HG03097 (cell line): ENCODE measurements around the gene UGGT1.

Experiments used
- ATAC-seq: cut with Tn5 transposase; IDR thresholded peaks from one replicate; pipeline ENCODE4 v1.9.1; 2021; ENCODE audit not compliant: unreplicated experiment, low FRiP score

Gene UGGT1

DNA sequence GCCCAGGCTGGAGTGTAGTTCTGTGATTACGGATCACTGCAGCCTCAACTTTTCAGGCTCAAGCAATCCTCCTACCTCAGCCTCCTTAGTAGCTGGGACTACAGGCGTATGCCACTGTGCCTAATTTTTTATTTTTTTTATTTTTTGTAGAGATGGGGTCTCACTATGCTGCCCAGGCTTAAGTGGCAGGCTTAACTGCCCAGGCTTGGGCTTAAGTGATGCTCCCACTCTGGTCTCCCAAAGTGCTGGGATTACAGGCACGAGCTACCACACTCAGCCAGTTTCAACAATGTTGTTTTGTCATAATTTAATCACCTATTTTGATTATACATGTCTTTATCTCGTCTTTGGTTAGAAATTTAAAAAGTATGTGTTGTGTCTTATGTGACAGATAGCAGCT is 18.2 kb downstream of the UGGT1 start:
- ATAC-seq: no peak

DNA sequence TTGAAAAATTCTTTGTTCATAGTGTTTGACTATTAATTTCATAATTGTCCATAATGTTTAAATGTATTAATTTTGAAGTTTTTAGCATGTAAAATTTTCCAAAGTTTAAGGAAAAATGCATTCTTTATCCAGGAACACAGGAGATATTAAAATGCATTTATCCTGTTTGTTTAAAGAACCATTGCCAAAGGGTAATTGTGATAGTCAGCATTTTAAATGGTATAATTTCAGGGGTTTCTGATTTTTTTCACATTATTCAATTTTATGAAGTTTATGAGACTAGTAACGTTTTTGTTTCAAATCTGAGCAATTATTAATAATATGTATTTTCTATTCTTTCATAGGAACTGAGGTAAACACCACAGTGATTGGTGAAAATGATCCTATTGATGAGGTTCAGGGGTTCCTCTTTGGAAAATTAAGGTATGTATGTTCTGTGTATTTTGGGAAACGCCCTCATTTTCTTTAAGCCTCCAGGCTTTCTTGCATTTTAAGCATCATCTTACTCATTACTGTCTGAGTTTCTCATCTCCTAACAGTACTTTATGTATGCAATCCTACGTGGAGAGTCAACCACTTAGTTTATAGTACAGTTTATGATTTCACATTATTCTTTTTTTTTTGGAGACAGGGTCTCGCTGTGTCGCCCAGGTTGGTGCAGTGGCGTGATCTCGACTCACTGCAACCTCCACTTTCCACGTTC is 25.1 kb downstream of the UGGT1 start:
- ATAC-seq: no peak

DNA sequence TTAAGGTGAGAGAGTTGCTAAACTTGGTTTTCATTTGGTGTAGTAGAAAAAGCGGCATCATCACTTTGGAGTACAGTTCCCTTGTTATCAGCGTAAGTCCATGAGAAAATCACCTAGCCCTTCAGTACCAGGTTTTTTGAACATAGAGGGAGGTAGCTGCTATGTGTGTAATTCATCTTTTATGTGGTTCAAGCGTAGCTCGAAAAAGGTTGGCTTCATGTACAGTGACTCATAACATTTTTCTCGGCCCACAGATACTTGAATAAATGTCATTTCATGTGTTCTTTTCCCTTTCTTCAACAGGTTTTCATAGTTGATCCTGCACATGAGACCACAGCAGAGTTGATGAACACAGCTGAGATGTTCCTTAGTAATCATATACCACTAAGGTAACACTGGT is 43.6 kb downstream of the UGGT1 start:
- ATAC-seq: no peak

DNA sequence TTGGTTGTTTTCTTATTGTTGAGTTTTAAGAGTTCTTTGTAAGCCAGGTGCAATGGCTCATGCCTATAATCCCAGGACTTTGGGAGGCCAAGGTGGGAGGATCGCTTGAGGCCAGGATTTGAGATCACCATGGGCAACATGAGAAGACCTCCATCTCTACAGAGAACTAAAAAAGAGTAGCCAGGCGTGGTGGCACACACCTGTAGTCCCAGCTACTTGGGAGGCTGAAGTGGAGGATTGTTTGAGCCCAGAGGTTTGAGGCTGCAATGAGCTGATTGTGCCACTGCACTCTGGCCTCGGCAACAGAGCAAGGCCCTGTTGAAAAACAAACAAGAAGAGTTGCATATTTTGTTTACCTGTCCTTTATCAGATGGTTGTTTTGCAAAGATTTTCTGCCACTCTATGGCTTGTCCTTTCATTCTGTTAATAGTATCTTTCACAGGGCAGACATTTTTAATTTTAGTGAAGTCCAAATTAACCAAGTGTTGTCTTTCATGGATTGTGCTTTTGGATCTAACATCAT is 46.2 kb downstream of the UGGT1 start:
- no peak for ATAC-seq

DNA sequence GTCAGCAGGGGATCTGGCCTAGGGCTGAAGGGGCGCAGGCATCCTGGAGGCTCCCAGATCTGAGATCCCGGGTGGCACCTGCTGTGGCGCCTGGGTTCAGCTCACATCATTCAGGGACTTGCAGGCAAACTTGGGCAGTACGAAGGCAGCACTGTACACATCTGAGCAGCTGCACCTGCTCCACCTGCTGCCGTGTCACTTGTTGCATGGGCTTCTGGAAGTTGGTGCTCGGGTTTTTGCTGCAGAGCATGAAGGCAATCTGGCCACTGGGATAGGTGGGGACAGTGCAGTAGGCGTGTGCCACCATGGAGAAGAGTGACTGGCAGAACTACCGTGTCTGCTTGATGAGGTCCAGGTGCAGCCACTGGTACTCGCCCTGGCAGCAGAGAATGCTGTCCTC is 48.6 kb downstream of the UGGT1 start:
- ATAC-seq: no peak

DNA sequence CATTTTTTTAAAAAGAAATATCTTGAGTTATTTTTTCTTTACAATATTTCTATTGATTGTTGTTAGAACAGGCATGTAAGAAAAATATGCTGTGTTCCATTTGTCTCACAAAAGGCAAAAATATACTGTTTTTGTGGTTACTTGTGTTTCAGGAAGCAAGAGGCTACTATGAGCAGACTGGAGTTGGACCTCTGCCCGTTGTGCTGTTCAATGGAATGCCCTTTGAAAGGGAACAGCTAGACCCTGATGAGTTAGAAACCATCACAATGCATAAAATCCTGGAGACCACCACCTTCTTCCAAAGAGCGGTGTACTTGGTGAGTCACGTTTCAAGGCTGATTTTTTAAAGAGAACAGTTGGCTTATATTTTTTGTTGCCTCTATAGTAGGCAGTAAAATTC is 54.7 kb downstream of the UGGT1 start:
- ATAC-seq: no peak

DNA sequence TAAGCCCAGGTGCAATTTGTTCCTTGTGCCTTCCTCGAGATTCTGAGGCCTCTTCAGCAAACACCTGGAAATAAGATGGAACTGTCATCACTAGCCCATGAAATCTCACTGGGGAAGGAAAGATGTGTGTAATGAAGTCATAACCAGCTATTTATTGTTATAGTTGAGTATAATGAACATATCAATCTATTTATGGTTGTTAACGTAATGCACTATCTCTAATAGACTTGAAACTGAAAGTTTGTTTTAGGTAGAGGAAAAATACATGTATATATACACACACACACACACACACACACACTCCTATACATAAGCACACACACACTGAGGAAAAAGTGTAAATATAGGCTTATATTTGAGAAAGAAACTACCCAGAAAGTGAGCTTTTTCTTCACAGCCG is 62.8 kb downstream of the UGGT1 start:
- ATAC-seq: no peak

DNA sequence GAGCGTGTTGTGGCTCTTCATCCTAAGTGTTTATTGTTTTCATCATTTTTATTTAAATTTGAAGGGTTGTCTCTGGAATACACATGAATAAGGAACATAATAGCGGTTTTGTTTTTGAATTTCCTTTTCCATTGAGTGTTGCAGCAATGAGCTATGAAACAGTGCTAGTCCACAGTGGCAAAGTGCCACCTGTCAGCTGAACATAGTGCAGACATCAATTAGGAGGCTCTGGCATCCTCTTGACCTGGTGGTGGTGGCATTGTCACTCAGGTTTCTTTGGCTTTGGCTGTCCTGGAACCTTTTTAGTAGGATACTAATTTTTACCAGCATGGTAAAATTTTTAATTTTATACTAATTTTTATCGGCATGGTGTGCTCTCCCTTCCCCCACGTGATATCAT is 63.2 kb downstream of the UGGT1 start:
- ATAC-seq: no peak

DNA sequence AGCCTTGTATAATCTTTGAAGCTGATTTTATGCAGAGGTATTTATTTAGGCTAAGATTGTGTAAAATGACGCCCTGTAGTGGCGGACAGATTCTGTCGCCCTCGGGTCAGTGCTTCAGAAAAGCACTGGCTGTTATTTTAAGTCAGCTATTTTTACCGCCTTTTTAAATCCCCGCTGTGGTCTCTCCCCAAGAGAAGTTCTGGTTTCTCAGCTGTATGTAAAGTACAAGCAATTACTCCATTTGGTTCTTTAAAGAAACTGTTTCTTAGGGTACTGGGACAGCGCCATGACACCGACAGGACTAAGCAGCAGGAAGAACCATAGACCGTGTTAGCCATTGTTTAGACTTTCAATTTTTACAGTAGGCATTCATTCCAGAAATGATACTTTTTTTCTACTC is 65.0 kb downstream of the UGGT1 start:
- ATAC-seq: no peak

DNA sequence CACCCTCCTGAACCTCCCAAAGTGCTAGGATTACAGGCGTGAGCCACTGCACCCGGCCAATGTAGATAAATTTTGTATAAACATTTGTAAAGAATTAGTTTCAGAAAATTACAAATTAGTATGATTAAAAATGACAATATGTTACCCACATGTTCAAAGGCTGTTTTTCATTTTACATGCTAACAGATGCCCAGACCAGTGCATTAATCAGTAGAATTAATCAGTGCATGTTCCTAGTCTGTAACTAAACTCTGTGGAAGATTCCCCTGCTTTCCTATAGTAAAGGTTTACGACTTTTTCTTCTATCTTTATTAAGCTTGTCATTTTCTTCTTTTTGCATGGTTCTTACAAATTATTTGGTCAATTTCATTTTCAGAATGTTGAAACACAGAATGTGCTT is 65.8 kb downstream of the UGGT1 start:
- ATAC-seq: no peak

DNA sequence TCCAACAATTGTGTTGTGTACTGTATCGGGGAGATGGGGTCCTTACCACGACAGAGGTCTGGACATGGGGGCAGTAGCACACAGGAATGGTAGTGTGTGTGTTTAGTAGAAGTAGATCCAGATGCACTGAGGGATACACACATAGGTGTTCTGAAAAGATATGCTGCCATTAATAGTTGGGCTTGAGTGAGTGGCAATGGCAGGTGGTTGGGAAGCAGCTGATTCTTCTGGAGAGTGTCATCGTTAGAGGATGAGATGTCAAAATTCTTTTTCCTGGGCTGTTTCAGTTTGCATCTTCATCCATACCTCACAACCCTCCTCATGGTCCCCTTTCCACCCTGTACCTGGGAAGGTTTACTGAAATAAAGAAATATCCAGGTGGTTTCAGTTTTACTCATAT is 66.6 kb downstream of the UGGT1 start:
- no peak for ATAC-seq

DNA sequence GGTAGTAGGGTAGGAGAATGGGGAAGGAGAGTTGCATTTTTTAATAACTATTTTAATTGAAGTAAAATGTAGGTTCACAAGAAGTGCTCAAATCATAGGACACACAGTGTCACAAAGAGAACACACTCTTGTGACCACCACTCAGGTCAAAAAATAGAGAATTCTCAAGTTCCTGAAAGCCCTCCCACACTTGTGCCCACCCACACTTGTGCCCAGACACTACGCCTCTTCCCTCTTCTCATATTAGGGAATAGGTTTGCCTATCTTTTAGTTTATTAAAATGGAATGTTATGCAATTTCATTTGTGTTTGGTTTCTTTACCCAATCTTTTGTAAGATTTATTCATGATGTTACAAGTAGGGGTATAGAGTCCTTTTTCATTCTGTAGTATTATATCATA is 67.2 kb downstream of the UGGT1 start:
- ATAC-seq: no peak

DNA sequence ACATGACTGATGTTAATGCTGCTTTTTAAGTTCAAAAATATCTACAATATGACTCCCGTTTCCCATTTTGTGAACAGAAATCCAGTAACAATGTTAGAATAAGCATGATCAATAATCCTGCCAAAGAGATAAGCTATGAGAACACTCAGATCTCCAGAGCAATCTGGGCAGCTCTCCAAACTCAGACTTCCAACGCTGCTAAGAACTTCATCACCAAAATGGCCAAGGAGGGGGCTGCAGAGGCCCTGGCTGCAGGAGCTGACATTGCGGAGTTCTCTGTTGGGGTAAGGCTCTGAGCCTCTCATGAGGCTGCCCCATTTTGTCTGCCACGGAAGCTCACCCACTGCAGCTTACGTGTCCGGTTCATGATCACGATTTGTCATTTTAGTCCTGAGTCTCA is 68.4 kb downstream of the UGGT1 start:
- no peak for ATAC-seq

DNA sequence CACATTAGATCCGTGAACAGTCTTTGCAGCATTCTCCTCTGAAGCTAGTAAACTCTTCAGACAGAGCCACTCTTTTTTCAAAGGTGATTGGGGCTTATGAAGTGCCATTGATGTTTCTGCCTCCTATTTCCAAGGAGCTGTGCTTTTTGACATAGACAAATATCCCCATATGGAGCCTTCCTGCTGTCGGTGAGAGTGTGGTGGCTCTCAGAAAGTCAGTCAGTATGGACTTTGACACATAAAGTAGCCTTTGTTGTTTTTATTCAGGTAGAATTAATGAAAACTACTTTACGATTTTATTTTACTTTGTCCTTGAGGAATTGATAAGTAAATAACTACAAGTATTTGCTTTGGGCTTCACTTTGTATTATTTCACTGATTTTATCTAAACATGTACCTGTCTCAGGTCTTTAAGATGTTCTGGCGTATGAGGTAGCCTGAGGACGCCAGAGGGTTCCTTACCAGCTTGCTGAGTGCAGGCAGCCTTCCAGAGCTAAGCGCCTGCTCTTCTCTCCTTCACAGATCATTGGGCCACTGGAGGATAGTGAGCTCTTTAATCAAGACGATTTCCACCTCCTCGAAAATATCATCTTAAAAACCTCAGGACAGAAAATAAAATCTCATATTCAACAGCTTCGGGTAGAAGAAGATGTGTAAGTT is 69.7 kb downstream of the UGGT1 start:
- ATAC-seq: no peak

DNA sequence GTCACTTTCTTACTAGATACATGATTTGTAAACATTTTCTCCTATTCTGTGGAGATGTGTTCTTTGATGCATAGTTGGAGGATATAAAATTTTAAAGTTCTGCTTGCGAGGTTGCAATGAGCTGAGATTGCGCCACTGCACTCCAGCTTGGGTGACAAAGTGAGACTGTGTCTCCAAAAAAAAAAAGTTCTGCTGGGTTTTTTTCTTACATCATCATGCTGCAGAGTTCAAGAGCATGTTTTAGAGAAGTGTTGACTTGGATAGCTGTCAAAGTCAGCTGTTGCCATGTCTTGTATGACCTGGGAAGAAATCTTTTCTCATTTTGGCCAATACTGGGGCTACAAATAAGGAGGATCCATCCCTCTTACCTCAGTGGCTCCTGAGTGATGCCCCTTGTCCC is 71.3 kb downstream of the UGGT1 start:
- ATAC-seq: no peak

DNA sequence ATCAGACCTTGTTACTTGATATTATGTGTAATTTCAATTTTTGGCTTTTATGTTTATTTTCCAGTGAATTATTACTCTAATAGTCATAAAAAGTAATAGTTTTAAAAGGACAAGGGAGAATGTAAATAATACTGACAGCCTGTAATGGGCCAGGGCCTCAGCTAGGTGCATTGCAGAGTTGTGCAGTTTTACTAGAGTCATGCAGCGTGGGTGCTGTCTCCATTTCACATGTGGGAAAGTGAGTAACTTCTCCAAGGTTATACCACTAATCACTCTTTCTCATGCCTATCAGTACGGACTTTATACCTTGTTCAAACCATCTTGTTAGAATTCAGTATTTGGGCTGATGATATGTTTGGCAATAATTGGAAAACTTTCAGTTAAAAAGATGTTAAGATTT is 73.3 kb downstream of the UGGT1 start:
- ATAC-seq: no peak

DNA sequence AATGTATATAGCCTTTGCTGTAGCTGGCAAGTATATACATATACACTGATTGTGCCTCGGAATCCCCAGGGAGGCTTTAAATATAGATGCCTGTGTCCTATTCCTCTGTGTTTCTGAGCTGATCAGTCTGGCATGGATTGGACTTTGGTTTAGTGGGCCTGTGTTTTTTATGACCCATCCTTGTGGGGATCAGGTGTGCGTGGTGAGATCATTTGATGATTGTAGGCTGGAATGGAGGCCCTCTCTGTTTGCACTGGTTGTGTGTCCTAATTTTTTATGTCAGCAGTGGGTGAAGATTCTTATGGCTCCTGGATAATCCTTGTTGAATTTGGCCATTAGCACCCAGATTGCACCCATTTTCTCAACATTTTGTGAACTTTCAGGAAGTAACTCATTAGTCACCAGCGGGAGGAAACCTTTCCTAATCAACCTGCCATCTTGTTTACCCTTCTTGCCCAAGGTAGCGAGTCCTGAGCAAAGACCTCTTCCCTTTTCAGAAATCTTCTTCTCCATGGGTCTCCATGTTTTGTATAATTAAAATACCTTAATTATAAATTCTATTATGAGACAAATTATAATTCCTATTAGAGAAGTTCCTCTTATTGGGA is 75.8 kb downstream of the UGGT1 start:
- no peak for ATAC-seq

DNA sequence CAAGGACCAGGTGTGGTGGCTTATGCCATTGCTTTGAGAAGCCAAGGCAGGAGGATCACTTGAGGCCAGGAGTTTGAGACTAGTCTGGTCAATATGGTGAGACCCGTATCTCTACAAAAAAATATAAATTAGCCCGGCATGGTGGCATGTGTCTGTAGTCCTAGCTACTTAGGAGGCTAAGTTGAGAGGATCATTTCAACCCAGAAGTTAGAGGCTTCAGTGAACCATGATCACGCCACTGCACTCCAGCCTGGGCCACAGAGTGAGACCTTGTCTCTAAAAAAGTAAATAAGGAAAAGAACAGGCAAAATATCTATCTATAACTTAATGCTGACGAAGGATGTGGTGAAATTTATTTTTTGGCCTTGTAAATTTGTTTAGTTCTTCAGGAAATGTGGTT is 78.1 kb downstream of the UGGT1 start:
- no peak for ATAC-seq

DNA sequence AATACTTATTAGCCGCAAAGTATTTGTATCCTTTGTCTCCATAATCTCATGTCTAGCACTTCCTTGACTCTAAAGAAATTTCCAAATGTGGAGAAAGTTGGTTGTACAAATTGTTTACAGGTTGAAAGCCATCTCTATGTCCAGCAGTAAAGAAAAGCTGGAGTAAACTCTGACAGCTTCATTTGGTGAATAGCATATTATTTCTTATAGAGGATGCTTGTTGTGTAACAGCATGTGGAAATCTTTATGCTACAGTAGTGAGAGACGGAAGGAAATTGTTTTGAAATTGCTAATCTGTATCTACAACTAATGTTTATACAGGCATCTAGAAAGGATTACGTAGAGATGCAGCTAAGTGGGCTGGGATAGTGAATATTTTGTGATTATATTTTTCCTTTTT is 78.5 kb downstream of the UGGT1 start:
- no peak for ATAC-seq

DNA sequence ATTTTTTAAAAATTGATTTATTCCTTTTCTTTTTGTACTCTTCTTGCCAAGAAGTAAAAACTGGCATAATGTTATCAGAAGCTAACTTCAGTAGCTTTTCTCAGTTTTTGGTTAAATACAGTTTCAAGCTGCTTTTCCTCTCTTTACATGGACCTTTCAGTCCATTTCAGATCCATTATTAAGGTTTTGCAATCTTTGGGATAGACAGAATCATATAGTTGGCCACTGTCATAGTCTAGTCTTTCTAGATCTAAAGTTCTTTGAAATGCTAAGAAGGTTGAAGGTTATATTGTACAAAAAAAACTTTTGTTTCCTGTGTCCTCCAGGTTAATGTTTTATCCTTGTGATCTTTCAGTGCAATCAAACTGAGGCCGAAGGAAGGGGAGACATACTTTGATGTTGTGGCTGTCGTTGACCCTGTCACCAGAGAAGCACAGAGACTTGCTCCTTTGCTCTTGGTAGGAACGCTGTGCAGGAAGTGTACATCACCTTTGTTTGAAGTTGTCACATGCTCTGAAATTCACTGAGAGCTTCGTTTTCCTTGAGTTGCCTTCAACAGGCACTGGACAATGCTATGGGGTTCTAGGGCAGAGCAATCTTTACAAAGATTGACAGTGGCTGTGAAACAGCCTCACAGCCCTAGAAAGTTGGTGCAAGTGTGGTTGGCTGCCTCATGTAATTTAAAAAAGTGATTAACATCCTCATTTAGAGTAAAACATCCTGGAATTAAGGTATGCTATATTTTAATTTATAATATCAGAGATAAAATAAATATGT is 79.1 kb downstream of the UGGT1 start:
- no peak for ATAC-seq

DNA sequence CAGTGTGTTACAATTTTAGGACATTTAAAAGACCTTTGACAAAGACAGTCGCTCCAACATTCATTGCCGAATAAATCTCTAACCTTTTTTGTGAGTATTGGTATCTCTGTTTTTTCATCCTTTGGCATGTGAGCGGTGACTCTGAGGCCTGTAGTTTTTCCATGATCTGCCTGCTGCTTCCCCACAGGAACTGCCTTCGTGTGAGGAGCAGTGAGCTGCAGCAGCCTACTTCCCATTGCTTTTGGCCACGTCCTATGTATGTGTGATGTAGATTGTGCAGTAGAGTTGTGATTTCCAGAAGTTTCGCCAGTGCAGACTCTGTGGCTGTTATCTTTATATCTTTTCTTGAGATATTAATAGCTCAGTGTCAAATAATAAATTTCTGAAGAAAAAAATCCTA is 79.8 kb downstream of the UGGT1 start:
- no peak for ATAC-seq
